NCI-H69 (cell line): ENCODE results near the gene ITSN2.
"Not testable (repeated sequence)": the region's sequence is repeated elsewhere in the genome, so short reads cannot be mapped to it uniquely, and the experiment has no call there.

Experiments
- DNase-seq: peaks from one replicate; lab custom pipeline; 2025; lab: John Stamatoyannopoulos, UW

Gene ITSN2

DNA sequence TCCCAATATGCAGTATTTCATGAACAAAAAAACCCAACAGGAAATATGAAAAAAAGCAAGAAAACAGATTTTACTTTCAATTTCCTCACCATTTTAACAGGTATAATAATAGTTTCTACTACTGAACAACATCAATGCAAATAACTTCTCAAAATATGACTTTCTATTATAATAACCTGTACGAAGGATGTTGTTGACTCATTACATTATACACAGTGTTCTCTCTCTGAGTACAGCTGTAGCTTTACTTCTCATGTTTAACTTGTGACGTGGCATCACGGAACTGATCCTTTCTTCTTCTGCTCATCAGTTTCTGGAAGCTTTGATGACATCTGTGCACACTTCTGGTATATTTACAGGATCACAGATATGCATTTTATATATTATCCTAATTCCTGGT lies 145.5 kb downstream of the ITSN2 start:
- no peak for DNase-seq

DNA sequence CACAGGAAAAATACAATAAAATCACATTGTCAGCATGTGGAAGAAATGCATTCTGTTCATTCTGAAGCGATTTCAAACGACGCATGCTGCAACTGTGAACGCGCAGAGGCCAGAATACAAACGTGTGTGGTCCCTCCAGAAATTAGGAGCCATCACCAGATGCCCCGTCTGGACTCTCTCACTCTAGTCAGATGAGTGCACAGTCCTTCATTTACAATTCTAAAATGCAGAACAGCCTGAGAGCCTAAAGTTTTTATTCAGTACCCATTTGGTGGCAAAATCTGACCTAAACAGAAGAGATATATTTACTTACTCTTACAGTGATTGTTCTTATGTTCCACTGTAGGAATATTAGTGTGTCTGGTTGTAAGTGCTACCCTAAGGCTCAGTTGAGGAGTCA lies 148.9 kb downstream of the ITSN2 start:
- no peak for DNase-seq

DNA sequence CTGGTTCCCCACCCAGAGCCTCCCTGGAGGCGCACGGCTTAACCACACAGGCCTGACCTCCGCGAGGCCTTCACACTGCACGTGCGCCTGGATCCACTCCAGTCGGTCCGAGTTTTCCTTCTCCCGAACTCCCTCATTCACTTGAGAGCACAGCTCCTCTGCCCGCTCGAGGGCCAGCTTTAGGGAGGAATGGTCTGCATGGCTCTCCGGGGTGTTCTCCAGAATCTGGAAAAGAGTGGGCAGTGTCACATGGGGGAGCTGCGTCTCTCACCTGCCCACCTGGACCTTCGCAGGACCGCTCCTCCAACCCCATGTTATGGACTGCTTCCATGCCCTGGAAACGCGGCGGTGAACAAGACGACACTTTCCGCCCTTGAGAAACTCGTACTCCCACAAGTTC lies 149.6 kb downstream of the ITSN2 start:
- DNase-seq, result no peak

DNA sequence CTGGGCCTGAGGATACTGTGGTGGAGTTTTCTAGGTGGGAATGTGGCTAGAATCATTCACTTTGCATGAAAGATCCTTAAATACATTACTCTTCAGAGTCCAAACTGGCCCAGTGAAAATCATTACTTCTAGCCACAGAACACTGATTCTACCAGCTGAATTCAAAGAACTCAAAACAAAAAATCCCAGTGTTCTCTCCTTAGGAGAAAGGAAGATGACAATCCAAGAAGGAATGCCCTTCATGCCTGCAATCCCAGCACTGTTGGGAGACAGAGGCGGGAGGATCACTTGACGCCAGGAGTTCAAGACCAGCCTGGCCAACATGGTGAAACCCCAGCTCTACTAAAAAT lies 150.3 kb downstream of the ITSN2 start:
- no peak for DNase-seq

DNA sequence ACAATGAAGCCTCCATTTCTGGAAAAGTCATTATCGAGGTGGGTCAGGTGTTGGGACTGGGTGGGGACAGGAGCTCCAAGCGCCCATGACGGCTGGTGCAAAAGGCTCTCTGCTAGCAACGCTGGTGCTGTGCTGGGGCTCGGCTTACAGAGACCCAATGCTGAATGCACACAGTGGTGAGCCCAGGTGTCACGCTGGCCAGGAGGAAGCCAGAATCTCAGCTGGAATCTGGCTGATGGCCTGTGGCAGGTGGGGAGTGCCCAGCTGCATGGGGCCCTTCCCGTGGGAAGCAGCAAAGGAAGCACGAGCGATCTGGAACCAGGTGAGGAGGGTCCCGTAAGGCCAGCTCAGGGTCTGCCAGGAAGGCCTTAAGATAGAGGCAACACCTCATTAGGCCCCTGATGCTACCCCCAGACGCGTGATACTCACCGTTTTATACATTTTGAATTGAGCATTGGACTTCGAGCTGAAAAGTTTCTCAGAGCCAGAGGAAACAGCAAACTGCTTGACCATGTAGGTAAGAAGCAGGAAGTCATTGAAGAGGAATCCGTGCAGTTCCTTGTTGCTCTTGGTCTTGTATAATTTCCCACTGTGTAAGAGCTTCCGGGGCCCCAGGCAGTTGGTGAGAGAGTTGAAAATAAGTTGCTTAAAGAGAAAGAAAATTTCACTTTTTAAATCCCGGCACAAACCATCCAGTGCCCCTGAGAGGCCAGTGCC lies 150.8 kb downstream of the ITSN2 start:
- DNase-seq, result no peak

DNA sequence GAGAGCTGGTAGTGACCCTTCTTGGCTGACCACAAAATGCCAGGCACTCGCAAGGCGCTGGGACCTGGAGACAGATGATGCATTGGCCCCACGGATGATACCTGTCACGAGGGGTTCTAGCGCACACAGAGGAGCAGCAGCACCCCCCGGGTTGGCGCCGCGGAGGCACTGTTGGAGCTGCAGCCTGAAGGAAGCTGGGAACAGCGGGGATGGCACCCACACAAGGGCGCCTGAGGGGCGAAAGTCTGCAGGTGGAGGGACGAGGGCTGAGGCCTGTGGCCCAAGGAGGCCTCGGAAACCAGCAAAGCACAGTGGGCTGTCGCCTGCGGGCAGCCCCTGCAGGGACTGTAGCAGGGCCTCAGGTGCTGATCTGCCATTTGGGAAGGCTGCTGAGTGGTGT lies 151.8 kb downstream of the ITSN2 start:
- DNase-seq, result no peak

DNA sequence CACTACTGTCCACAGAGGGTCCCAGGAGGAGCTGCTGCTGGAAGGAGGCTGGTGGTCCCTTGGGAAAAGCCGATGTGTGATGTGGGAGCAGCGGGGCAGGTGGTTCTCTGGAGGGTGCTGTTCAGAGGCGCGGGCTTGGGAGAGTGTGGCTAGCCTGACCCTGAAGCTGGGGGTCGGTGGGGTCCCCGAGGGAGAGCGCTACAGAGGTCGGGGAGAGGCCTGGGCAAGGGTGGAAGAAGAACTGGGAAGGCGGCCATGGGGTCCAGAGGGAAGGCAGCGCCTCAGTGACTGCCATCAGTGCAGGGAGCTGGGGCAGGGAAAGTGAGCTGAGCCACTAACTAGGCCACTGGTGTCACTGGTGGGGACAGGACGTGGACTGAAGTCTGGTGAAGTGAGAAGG lies 153.0 kb downstream of the ITSN2 start:
- DNase-seq, result no peak

DNA sequence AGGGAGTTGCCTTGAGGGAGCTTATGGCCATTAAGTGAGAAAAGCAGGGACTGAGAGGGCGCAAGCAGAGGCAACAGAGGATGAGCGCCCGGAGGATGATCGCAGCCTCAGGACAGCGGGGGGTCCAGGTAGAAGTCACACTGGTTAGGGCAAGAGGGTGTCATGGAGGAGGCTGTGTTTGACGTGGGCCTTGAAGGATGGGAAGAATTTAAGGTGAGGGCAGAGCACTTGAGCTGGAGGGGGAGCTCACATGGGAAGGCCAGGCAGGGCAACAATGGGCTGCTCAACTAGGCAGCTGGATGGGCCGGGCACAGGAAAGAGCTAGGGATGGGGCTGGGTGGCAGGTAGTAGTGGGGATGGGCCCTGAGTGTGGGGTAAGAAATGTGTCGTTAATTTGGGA lies 153.6 kb downstream of the ITSN2 start:
- DNase-seq, result no peak

DNA sequence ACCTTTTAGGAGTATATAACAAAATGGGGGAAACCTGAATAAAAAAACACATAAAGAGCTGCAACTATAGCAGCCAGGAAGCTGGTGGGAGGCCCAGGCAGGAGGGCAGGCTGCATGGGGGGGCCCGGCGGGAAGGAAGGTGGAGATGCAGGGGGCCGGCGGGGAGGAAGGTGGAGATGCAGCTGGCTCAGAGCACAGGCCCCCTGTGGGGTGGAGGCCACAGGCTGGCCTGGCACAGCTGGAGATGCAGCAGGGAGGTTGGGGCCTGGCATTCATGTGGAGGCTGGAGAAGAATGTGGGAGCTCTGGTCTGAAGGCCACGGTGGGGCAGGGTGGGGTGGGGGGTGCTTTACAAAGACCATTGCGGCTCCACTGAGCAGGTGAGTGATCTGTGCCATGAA lies 154.1 kb downstream of the ITSN2 start:
- peak; percentile 11 for DNase-seq

DNA sequence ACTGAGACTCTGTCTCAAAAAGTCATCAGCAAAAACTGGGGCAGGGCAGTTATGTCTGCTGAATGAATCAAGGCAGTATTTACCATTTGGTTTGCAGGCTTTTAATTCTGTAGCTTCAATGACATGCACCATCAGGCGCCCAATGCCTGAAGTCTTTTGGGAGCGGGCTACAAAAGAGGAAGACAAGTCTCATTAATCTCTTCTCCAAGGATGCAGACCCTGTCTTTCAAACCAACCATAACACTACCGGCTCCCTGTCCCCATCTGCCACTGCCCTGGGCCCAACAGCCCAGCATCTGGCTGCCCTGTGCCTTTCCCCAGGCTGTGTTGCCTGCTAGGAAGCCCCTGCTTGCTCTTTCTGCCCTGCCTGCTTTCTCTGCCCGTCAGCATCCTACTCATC lies 155.2 kb downstream of the ITSN2 start:
- DNase-seq, result no peak

DNA sequence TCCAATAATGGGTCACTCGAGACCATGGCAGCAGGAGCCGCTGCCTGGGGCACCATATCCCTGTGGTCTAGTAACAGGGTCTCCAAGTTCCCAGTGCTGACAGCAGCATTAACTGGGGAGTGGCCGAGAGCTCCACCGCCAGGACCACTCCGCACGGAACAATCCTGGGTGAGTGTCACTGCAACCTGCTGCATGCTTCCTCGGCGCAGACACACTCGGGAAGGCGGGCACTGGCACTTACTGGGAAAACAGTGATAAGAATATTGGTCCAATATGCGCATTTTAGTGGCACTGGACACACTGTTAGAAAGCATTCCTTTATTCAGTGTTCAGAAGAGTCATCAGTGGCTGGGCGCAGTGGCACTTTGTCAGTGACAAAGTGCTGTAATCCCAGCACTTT lies 155.8 kb downstream of the ITSN2 start:
- DNase-seq, result no peak

DNA sequence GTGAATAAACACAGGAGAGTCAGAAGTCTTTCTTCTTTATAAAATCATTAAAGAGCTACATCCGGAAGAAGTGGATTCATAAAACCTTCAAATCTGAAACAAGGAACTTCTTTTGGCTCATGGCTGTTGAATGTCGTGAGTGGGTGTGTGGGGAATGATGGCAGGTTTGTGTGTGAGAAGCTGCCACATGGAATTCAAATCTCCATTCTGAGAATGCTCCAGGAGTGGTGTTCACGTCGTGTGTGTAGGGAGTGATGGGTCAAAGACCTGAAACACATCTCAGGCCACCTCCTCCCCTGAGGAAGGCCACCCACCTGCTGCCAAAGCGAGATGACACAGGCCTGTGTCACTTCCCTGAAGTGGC lies 156.6 kb downstream of the ITSN2 start:
- no peak for DNase-seq

DNA sequence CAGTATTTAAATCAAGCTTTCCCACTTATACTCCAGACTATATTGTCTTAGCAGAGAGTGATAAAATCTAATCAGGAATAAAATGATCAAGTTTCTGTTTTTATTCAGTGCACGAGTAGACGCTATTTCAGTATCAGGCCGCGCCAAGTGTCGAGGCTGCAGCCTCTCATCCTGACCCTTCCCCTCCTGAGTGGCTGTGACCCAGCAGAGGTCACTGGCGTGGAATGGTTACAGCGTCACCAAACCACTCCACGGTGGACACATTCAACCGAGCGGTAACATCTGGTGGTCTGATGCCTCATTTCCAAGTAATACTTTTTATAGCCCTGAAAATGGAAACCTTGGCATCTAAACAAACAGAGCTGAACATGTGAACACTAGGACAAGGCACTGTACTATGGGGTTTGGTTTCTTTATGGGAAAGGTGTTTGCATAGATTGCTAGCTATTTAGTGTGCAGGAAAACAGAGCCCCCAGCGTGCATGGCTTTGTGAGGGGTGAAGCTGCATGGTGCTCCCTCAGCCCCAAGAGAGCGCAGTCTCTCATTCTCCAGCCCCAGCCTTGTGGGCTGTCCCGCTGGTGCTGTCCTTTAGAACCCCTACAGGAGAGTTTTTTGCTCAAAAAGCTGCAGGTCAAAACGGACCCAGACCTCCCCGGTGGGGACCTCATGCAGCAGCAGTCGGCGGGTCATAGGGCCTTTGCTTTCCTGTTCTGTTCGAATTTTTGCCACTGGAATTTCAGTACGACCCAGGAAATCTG lies 157.1 kb downstream of the ITSN2 start:
- no peak for DNase-seq

DNA sequence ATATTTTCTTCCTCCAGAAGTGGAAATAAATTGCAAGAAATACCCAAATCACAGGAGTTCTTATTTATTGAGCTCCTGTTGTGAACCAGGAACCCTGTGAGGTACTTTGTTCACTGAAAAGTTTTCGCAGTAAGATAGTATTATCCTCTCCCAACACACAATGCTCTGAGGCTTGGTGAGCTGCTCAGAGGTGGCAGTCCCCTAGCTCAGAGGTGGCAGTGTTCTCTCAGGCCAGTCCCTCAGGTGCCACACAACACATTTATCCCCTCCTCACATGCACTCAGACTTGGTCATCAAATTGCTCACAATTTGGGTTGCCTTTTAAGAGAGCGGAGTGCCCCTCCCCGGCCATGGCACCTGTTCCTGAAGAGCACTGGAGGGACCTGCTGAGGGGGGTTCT lies 159.5 kb downstream of the ITSN2 start:
- DNase-seq, result no peak

DNA sequence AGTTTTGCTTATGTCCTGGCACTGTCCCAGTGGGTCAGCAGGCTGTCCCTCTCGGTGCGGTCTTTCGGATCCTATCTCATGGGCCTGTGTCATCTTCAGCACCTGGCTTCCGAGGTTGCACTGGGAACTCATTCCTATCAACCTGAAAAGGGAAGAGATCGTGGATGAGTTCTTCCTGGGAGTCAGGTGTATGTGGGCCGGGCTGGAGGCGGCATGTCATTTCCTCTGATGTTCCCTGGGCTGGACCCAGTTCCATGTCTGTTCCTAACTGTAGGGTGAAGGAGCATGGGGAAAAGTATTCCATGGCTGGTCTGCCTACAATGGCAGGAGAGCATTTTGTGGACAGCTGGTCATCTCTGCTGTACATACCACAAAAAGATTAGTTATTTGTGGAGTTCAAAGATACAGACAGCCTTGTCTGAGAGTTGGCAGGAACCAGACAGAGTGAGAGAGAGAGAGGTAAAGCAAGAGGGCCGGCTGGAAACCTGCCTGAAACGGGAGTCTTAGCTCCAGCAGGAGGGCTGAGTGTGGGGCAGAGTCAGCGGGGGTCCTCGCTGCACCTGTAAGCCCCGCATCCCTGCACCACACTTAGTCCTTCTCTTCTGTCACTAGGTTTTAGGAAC lies 160.3 kb downstream of the ITSN2 start:
- no peak for DNase-seq

DNA sequence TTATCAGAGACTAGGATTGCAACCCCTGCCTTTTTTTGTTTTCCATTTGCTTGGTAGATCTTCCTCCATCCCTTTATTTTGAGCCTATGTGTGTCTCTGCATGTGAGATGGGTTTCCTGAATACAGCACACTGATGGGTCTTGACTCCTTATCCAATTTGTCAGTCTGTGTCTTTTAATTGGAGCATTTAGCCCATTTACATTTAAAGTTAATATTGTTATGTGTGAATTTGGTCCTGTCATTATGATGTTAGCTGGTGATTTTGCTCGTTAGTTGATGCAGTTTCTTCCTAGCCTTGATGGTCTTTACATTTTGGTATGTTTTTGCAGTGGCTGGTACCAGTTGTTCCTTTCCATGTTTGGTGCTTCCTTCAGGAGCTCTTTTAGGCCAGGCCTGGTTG lies 163.1 kb downstream of the ITSN2 start:
- not testable (repeated sequence) for DNase-seq

DNA sequence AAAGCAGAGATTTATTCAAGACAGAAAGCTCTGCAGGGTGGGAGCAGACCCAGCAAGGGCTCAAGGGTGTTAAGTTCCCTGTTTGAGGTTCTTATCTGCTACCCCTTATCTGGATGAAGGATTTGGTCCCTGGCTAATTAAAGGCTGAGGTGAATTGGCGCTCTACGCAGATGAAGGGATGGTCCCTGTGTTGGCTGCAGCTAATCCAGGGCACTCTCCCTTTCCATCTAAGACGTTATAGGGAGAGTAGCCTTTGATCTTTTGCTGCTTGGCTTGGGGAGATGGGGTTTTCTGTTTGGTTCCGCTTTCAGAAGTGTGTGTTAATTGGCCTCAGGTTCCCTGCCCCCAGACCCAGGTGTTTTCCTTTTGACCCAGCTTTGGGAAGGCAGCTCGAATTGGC lies 168.5 kb downstream of the ITSN2 start:
- no peak for DNase-seq

DNA sequence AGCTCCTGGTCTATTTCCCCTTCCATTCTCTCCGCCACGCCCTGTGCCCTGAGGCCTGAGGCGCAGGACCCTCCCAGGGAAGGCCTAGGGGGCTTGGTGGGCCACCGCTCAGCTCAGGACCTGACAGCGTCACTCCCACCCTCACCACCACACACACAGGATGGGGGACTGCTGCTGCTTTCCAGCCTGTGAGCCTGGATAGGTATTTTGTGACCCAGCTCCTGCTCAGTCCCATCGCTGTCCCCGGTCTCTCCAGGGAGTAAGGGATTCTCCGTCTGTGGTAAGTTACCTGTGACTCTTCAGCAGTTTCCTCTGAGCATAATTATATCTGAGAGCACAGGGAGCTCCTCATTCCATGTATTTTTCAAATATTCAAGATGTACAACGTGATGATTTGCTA lies 169.2 kb downstream of the ITSN2 start:
- DNase-seq, result no peak

DNA sequence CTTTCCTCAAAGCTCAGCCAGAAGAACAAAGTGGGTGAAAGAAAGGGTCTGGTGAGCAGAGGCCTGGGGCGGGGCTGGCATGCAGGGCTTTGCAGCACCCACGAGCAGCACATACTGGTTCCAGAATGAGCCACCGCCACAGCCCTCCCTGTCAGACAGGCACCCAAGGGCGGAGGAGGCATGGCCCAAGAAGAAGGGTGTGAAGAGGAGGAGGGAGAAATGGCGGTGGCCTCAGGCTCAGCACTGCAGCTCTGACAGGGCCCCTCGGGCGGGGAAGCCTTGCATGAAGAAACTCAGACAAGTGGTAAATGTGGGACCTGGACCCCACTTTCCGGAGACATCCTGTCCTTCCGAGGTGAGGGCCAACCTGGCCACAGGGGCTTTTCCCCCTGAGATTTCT lies 169.8 kb downstream of the ITSN2 start:
- no peak for DNase-seq

DNA sequence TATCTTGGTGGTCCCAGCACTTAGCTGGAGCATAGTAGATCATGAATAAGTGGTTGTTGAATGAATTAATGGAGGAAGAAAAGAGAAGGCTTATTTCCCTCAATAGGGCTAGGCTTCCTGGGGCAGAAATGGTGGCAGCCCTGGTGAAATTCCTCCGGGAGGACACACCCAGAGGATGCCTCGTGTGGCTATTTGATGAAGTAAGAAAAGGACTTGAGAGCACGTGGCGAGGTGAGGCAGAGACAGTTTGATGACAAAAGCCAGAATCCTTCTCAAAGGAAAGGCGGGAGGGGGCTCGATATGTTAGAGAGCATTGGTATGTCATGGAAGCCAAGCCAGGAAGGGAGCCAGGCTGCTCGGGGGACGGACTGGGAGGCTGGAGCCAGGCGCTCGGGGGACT lies 170.8 kb downstream of the ITSN2 start:
- no peak for DNase-seq

DNA sequence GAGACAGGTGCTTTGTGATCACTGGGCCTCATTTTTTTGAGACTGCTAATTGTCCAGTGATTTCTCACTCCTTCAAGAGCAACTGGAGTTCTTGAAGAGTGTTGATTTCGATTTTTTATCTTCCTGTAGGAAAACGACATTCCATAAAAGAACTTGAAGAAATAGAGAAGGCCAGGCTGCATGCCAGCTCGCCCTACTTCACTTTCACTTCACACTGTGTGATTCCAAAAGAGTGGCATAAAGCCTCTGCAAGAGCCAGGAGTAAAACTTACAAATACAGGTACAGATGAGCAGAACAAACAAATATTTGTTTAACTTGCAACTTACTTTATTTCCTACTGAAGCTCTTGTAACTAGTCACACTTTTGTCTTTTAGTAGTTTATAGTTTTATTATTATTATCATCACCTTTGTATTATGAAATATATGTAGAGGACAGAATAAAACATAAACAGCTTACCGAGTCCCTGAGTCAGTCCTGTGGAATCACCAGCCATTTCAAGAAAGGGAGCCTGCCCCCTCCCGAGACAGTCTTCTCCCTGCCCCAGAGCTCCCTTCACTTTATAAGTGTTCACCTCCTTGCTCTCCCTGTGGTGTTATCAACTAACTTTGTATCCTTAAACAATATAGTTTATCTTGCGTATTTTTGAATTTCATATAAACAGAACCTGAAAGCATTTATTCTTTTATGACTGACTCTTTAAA lies 176.8 kb downstream of the ITSN2 start:
- DNase-seq, result no peak

DNA sequence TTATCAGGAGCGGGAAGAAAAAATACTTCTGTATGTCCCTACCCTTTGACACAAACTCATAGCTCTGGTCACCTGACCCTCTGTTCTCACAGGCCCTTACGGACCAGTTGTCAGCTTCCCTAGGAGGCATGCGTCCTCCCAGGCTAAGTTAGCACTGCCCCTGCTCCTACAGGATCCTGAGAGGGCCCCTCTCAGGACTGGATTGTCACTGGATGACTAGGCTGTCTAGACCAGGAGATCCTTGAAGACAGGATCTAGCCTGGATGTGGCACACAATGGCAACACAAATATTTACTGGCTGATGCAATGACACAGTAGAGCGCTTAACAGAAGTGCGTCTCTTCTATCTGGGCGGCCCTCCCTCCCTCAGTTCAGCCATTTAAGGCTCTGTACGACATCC lies 177.8 kb downstream of the ITSN2 start:
- no peak for DNase-seq

DNA sequence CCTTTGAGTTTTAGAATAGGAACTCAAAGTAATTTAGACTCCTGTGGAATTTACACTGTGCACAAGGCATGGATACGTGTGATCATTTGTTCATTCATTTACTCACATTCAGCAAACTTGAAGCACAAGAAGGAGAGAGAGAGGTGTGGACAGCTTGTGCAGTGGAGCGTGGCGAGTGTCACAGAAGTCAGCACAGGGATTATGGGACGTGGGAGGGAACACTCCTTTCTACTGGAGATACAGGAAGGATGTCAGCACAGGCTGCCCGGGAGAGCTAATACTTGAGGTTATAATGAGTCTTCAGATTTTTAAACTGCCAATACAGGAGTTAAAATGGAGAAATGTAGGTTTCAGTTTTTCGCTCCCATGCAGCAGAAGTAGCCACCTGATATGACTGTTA lies 178.5 kb downstream of the ITSN2 start:
- DNase-seq, result no peak
